Measurements from ENCODE around the gene MFSD1. TPM values are rescaled to one million over a fixed set of nuclear protein-coding genes. Genes with fewer than 3 reads are reported as not detected.

The MFSD1 gene
- total RNA-seq, 1 donor from 2014 or later = 33.9 TPM

- intact Hi-C loops (cut with micrococcal nuclease) = no loop called here
Observed at GRCh38 chr3:158863247-158863646, 61.4 kb downstream of the MFSD1 start.

- intact Hi-C loops (cut with micrococcal nuclease) = no loop called here
Observed at GRCh38 chr3:158864492-158864891, 62.6 kb downstream of the MFSD1 start.

- intact Hi-C loops (cut with micrococcal nuclease) = no loop called here
Observed at GRCh38 chr3:158875700-158876099, 73.8 kb downstream of the MFSD1 start.

Other genes starting within 250 kb of the MFSD1 start
- gene MLF1, start 230.9 kb upstream of the MFSD1 start, total RNA-seq = 0.80 TPM in 1 of 2 replicates, not detected in the other
- 49.1 and 54.8 TPM in 2 replicates for gene GFM1, start 157.5 kb upstream of the MFSD1 start, total RNA-seq
- gene LXN, start 129.4 kb upstream of the MFSD1 start, total RNA-seq = 12.0 and 13.1 TPM in 2 replicates
- not detected in 2 replicates for gene RARRES1, start 69.6 kb upstream of the MFSD1 start, total RNA-seq